ENCODE results near the gene FXYD7. TPM values are rescaled to one million over a fixed set of nuclear protein-coding genes. Genes with fewer than 3 reads are reported as not detected.

The FXYD7 gene
- total and polyA plus RNA-seq, 9 of the 15 experiments (the other 6 are each of a cell fraction or from before 2014, with no cell fraction given), result 0.10 to 0.80 (median 0.31) TPM; not detected in 3

GRCh38 chr19:35107545-35107944 is 35.5 kb upstream of the FXYD7 start (continued):
- TF ChIP-seq ZBTB26 (CRISPR knock-in tag; IDR thresholded peaks at IDR 0.05) (no peak), ELK3 (CRISPR knock-in tag; IDR thresholded peaks at IDR 0.05) (no peak), ZNF407 (IDR thresholded peaks at IDR 0.05; ENCODE audit: low read depth) (no peak), ZNF239 (CRISPR knock-in tag; IDR thresholded peaks at IDR 0.05) (no peak), ZNF197 (CRISPR knock-in tag; IDR thresholded peaks at IDR 0.05; ENCODE audit: low read depth) (no peak), ZNF184 (CRISPR knock-in tag; IDR thresholded peaks at IDR 0.05) (no peak), ZKSCAN8 (CRISPR knock-in tag; IDR thresholded peaks at IDR 0.05) (no peak), KDM4B (IDR thresholded peaks at IDR 0.05; ENCODE audit: borderline replicate concordance in 2 of 2, low read depth in 1 of 2) (no peak), ZFP30 (CRISPR knock-in tag; IDR thresholded peaks at IDR 0.05; ENCODE audit: borderline replicate concordance) (no peak), ZNF398 (CRISPR knock-in tag; IDR thresholded peaks at IDR 0.05) (no peak), ZNF143 (CRISPR knock-in tag; IDR thresholded peaks at IDR 0.05) (no peak), ZNF217 (CRISPR knock-in tag; IDR thresholded peaks at IDR 0.05) (no peak), SMARCE1 (IDR thresholded peaks at IDR 0.05) (0 out of 2 replicates have a peak, but pooled peaks have one; percentile 24), PRMT5 (CRISPR knock-in tag; IDR thresholded peaks at IDR 0.05) (no peak), ZNF589 (CRISPR knock-in tag; IDR thresholded peaks at IDR 0.05; ENCODE audit: low read depth) (no peak), ZNF23 (CRISPR knock-in tag; IDR thresholded peaks at IDR 0.05) (no peak)
